K562 (cell line): Measurements from ENCODE around the gene DTNBP1. TPM values are rescaled to one million over a fixed set of nuclear protein-coding genes. Genes with fewer than 3 reads are reported as not detected.

Source experiments
- ATAC-seq: fragments of 200-7000 bp; cut with Tn5 transposase; 3 replicates; pipeline ENCODE4 v1.9.1; 2020; ENCODE audit warnings: moderate library complexity
- BruUV-seq: library from RNA; stranded (reverse); fragments of 400-500 nt; replicated peaks from 2 replicates; lab custom pipeline; 2021; lab: Mats Ljungman, UMichigan
- CTCF ChIA-PET: fragments of 300-600 bp; formaldehyde crosslinking; extraction: SDS; loops from one replicate; lab custom pipeline; 2021; ENCODE audit warnings: low intra/inter-chr PET ratio; lab: Yijun Ruan, JAX
- POLR2A ChIA-PET: fragments of 300-600, 350-650 bp; sonication (Branson Sonifier 250); formaldehyde crosslinking; extraction: SDS; loops from one replicate; lab custom pipeline; 2021; ENCODE audit warnings: antibody characterized with exemption, inconsistent platforms; lab: Yijun Ruan, JAX
- DNase-seq, 4 experiments: peaks; one replicate each; pipeline versions ENCODE4 v3.0.0 to v3.0.0-alpha.2; 2011 to 2018; ENCODE audit warnings: low spot score in 3 of 4, mixed read lengths in 3 of 4; ENCODE audit errors: extremely low read depth in 1 of 4
- FAIRE-seq: peaks from 2 replicates; lab custom pipeline; 2011; peaks lifted over from hg19 to GRCh38; lab: Jason Lieb, UNC
- H2AFZ ChIP-seq: 2 replicates; pipeline ENCODE4 v1.6.0; 2011; ENCODE audit warnings: low read depth, low read length, control low read depth, inconsistent platforms
- H3K27ac ChIP-seq: fragments of 200-600 bp; 3 replicates; pipeline ENCODE4 v1.8.0; 2011; ENCODE audit warnings: low read depth, mild to moderate bottlenecking, control low read depth, inconsistent platforms, low read length, moderate library complexity, mixed read lengths; ENCODE audit errors: extremely low read depth
- H3K27me3 ChIP-seq, 2 experiments: fragments of 300-600 bp in 1 of 2; 2 replicates in 1 of 2; 3 replicates in 1 of 2; pipeline versions ENCODE4 v1.6.0 to v1.8.0; 2011; ENCODE audit warnings: inconsistent platforms in 2 of 2, low read length in 2 of 2, mild to moderate bottlenecking in 1 of 2, mixed read lengths in 1 of 2, moderate library complexity in 1 of 2; ENCODE audit not compliant: control insufficient read depth in 2 of 2, insufficient read depth in 2 of 2
- H3K36me3 ChIP-seq: fragments of 300-600 bp; 3 replicates; pipeline ENCODE4 v1.8.0; 2011; ENCODE audit warnings: mild to moderate bottlenecking, low read length, inconsistent platforms; ENCODE audit not compliant: control insufficient read depth, insufficient read depth
- H3K4me1 ChIP-seq, 2 experiments: fragments of 200-600 bp in 1 of 2; replicated peaks in 1 of 2; 2 replicates in 1 of 2; 3 replicates in 1 of 2; pipeline versions ENCODE4 v1.5.1 to v1.8.0; 2011; ENCODE audit warnings: inconsistent platforms in 2 of 2, low read length in 2 of 2, mild to moderate bottlenecking in 1 of 2, mixed read lengths in 1 of 2, moderate library complexity in 1 of 2; ENCODE audit not compliant: control insufficient read depth in 2 of 2, insufficient read depth in 2 of 2
- H3K4me2 ChIP-seq: 2 replicates; pipeline ENCODE4 v1.6.1; 2011; ENCODE audit warnings: low read length, control low read depth, inconsistent platforms, mixed read lengths; ENCODE audit not compliant: insufficient read depth
- H3K4me3 ChIP-seq: fragments of 200-600 bp; sonication (generic), shearing (Covaris generic); 2 replicates; pipeline ENCODE4 v1.5.1; 2016; ENCODE audit warnings: control low read depth, inconsistent platforms
- H3K79me2 ChIP-seq: fragments of 200-600 bp; 3 replicates; pipeline ENCODE4 v1.8.0; 2011; ENCODE audit warnings: low read length, inconsistent platforms; ENCODE audit not compliant: control insufficient read depth, insufficient read depth
- H3K9ac ChIP-seq, 2 experiments: 2 replicates each; pipeline versions ENCODE4 v1.6.0 to v1.6.1; 2011; ENCODE audit warnings: low read depth in 2 of 2, low read length in 2 of 2, control low read depth in 1 of 2, inconsistent platforms in 1 of 2, mild to moderate bottlenecking in 1 of 2, mixed read lengths in 1 of 2; ENCODE audit not compliant: insufficient read depth in 1 of 2
- H3K9me1 ChIP-seq: one replicate; pipeline ENCODE4 v1.6.0; 2011; ENCODE audit warnings: inconsistent platforms, mild to moderate bottlenecking, low read length, moderate library complexity; ENCODE audit not compliant: control insufficient read depth, insufficient read depth
- H3K9me3 ChIP-seq: replicated peaks from 2 replicates; pipeline ENCODE4 v1.5.1; 2011; ENCODE audit warnings: low read depth, low read length, inconsistent platforms; ENCODE audit not compliant: control insufficient read depth, insufficient read depth
- H4K20me1 ChIP-seq: replicated peaks from 2 replicates; pipeline ENCODE4 v1.6.1; 2011; ENCODE audit warnings: low read length, inconsistent platforms, mixed read lengths; ENCODE audit not compliant: control insufficient read depth, insufficient read depth
- C11orf30 ChIP-seq: fragments of 450-650 bp; IDR thresholded peaks from 2 replicates; pipeline ENCODE4 v1.6.1; 2016; ENCODE audit warnings: low read depth, mild to moderate bottlenecking
- EGR1 ChIP-seq: fragments of 450-650 bp; conservative IDR thresholded peaks from 2 replicates; pipeline ENCODE4 v1.6.1; 2017; ENCODE audit warnings: mild to moderate bottlenecking
- MECOM ChIP-seq: fragments of 250-450 bp; sonication (Bioruptor Pico); IDR thresholded peaks from 2 replicates; pipeline ENCODE4 v1.8.0; 2022; ENCODE audit warnings: inconsistent platforms
- NFE2 ChIP-seq: IDR thresholded peaks from 2 replicates; pipeline ENCODE4 v1.6.1; 2014; ENCODE audit warnings: antibody characterized with exemption, low read depth
- ZNF23 ChIP-seq: fragments of 250-450 bp; sonication (Bioruptor Pico); IDR thresholded peaks from 2 replicates; pipeline ENCODE4 v1.4.0; 2020; ENCODE audit warnings: mild to moderate bottlenecking
- ZNF41 ChIP-seq: fragments of 250-450 bp; sonication (Bioruptor Pico); conservative IDR thresholded peaks from 2 replicates; pipeline ENCODE4 v1.4.0; 2020; ENCODE audit warnings: mild to moderate bottlenecking
- WGBS: fragments of 100-300 bp; shearing (Covaris generic); methylation state at CpG from one replicate; pipeline ENCODE4 v1.1.6; 2016; ENCODE audit warnings: low coverage, mixed read lengths; ENCODE audit not compliant: insufficient coverage; ENCODE audit errors: missing lambda C conversion rate; 5-methylcytosine and 5-hydroxymethylcytosine counted together
- in situ Hi-C: fragments of 300-500 bp; cut with MboI; formaldehyde crosslinking; loops from 4 replicates; pipeline ENCODE4 v1.15.0; 2018; ENCODE audit warnings: inconsistent platforms, mixed read lengths
- intact Hi-C: fragments of 100-400 bp; cut with micrococcal nuclease; formaldehyde crosslinking; loops from 2 replicates; pipeline ENCODE4 v1.14.2; 2022
- polyA plus RNA-seq, 8 experiments: library from polyadenylated mRNA; depleted of rRNA in 4 of 8; stranded (reverse) in 5 of 8; unstranded in 3 of 8; fragments of >200 nt; fragmentation: Nextera tagmentation in 2 of 8; fragmentation: Illumina TruSeq in 1 of 8; extraction: Ambion mirVana in 2 of 8; extraction: Trizol in 1 of 8; gene quantifications; 2 replicates each; pipeline versions ENCODE4 v1.2.1 to v1.2.3, GENCODE V29; 2011 to 2014; ENCODE audit warnings: inconsistent platforms in 1 of 8, missing spikeins in 1 of 8
- total RNA-seq, 7 experiments: library from RNA; depleted of rRNA in 6 of 7; stranded (reverse); fragments of >200 nt in 6 of 7; fragmentation: Illumina TruSeq in 2 of 7; extraction: Trizol in 2 of 7; gene quantifications; 2 replicates each; pipeline versions ENCODE4 v1.2.1 to v1.2.3, GENCODE V29; 2011 to 2021; ENCODE audit warnings: low replicate concordance in 1 of 7
- TF ChIP-seq, protein P1 (sequence below), 3 experiments: fragments of 200-800 bp in 1 of 3; fragments of 250-450 bp in 1 of 3; fragments of 450-650 bp in 1 of 3; sonication (Bioruptor Pico) in 1 of 3; sonication (Bioruptor generic) in 1 of 3; formaldehyde crosslinking in 1 of 3; IDR thresholded peaks; 2 replicates each; pipeline versions ENCODE4 v1.6.1 to v1.8.0; 2016 to 2022; ENCODE audit warnings: mild to moderate bottlenecking in 2 of 3, missing genetic modification characterization in 2 of 3, missing compliant biosample characterization in 1 of 3, moderate library complexity in 1 of 3
- TF ChIP-seq, protein P2 (sequence below): fragments of 450-650 bp; formaldehyde crosslinking; IDR thresholded peaks from 2 replicates; pipeline ENCODE4 v1.4.0; 2022; ENCODE audit warnings: mild to moderate bottlenecking, moderate library complexity

Gene DTNBP1
- total and polyA plus RNA-seq, 9 of the 15 experiments (the other 6 are each of a cell fraction or from before 2014, with no cell fraction given), result 16.7 to 54.5 (median 21.4) TPM

DNA sequence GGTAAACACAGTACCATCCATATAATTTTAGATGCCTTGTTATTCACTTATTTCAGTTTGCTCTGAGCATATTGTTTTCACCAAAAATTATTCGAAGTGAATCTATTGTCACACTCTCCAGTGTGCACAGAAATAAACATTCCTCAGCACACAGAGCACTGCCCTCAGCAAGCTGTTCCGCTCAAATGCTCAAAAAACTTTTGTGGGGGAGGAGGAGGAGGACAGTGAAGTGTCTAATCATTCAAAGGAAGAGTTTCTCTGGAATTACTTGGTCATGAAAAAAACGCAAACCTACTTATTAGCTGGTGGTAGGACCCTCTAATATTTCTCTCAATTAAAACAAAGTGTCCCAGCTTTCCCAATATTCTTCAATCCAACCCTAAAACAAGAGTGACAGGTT lies 88.3 kb downstream of the DTNBP1 start:
- peaks cover 3% of the 10 kb centered on the region; the same call in 2 of the 3 replicates for H3K79me2 ChIP-seq
- peaks cover 7 to 28% of the 10 kb centered on the region in 2 experiments for H3K4me1 ChIP-seq
- ChIA-PET POLR2A (interaction anchor here (0.7 to 1.8 kb wide), 4 partner anchors 13 to 50 kb away, joined by 3 to 5 read pairs (median 4); no protein-coding TSS in a partner anchor), CTCF (no interaction called here)
- 21% methylated on average over 3 of the region's 3 CpGs for WGBS
- in situ Hi-C loops, result no loop called here
- H3K9ac ChIP-seq, result no peak overlapping the region
- H3K36me3 ChIP-seq, result peaks cover 9% of the 10 kb centered on the region; the same call in 2 of the 3 replicates
- intact Hi-C loops, result no loop called here
- no peak overlapping the region for H3K4me3 ChIP-seq
- no peak for FAIRE-seq
- H3K4me2 ChIP-seq, result no peak overlapping the region
- H3K27me3 ChIP-seq, result no peaks in the 10 kb centered on the region
- peak; percentile 43; the same call in 1 of the 3 replicates for ATAC-seq
- no peaks in the 10 kb centered on the region for H3K9me1 ChIP-seq
- H2AFZ ChIP-seq, result no peak overlapping the region
- peaks cover 4% of the 10 kb centered on the region; the same call in 1 of the 2 replicates for H3K9me3 ChIP-seq
- DNase-seq, result no peak
- TF ChIP-seq MECOM (CRISPR knock-in tag) (peak; percentile 48; the same call in 1 of the 2 replicates), ZNF23 (0 out of 2 replicates have a peak, but pooled peaks have one; percentile 19), NFE2 (0 out of 2 replicates have a peak, but pooled peaks have one; percentile 23), C11orf30 (no peak), EGR1 (peak; percentile 52), ZNF41 (CRISPR knock-in tag) (no peak)
- TF ChIP-seq, protein P1, sequence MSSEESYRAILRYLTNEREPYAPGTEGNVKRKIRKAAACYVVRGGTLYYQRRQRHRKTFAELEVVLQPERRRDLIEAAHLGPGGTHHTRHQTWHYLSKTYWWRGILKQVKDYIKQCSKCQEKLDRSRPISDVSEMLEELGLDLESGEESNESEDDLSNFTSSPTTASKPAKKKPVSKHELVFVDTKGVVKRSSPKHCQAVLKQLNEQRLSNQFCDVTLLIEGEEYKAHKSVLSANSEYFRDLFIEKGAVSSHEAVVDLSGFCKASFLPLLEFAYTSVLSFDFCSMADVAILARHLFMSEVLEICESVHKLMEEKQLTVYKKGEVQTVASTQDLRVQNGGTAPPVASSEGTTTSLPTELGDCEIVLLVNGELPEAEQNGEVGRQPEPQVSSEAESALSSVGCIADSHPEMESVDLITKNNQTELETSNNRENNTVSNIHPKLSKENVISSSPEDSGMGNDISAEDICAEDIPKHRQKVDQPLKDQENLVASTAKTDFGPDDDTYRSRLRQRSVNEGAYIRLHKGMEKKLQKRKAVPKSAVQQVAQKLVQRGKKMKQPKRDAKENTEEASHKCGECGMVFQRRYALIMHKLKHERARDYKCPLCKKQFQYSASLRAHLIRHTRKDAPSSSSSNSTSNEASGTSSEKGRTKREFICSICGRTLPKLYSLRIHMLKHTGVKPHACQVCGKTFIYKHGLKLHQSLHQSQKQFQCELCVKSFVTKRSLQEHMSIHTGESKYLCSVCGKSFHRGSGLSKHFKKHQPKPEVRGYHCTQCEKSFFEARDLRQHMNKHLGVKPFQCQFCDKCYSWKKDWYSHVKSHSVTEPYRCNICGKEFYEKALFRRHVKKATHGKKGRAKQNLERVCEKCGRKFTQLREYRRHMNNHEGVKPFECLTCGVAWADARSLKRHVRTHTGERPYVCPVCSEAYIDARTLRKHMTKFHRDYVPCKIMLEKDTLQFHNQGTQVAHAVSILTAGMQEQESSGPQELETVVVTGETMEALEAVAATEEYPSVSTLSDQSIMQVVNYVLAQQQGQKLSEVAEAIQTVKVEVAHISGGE (CRISPR knock-in tag; IDR thresholded peaks at IDR 0.05), result peak in 1 of 3 experiments; percentile 31; a peak in 1 of 6 replicates
- TF ChIP-seq, protein P2, sequence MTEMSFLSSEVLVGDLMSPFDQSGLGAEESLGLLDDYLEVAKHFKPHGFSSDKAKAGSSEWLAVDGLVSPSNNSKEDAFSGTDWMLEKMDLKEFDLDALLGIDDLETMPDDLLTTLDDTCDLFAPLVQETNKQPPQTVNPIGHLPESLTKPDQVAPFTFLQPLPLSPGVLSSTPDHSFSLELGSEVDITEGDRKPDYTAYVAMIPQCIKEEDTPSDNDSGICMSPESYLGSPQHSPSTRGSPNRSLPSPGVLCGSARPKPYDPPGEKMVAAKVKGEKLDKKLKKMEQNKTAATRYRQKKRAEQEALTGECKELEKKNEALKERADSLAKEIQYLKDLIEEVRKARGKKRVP (CRISPR knock-in tag), result 0 out of 2 replicates have a peak, but pooled peaks have one; percentile 44
- H4K20me1 ChIP-seq, result no peaks in the 10 kb centered on the region
- H3K27ac ChIP-seq, result peak overlapping the region; percentile 26; the same call in 2 of the 3 replicates
- BruUV-seq, result no TSS peak
